GOT3 (cell line): Measurements from ENCODE around the gene SPATA31C1.
"Not testable (repeated sequence)": the region's sequence is repeated elsewhere in the genome, so short reads cannot be mapped to it uniquely, and the experiment has no call there.

Experiments used
- DNase-seq: peaks from one replicate; lab custom pipeline; 2025; ENCODE audit warnings: mixed read lengths; lab: John Stamatoyannopoulos, UW

The SPATA31C1 gene

DNA sequence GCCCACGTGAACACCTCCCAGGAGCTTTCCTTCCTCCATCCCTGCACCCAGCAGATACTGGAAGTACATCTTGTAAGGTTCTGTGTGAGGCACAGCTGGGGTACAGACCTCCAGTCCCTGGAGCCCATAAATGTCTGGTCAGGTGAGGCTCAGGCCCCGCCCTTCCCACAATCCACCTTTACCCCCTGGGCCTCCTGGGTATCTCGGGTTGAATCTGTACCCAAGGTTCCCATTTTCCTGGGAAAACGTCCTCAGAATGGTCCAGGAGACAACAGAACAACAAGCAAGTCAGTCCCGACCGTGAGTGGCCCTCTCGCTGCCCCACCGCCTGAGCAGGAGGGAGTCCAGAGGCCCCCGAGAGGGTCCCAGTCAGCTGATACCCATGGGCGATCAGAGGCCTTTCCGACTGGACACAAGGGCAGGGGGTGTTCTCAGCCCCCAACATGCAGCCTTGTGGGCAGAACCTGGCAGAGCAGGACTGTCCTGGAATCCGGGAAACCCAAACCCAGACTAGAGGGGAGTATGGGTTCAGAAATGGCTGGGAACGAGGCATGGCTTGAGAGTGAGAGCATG lies 30.7 kb upstream of the SPATA31C1 start:
- no peak for DNase-seq

DNA sequence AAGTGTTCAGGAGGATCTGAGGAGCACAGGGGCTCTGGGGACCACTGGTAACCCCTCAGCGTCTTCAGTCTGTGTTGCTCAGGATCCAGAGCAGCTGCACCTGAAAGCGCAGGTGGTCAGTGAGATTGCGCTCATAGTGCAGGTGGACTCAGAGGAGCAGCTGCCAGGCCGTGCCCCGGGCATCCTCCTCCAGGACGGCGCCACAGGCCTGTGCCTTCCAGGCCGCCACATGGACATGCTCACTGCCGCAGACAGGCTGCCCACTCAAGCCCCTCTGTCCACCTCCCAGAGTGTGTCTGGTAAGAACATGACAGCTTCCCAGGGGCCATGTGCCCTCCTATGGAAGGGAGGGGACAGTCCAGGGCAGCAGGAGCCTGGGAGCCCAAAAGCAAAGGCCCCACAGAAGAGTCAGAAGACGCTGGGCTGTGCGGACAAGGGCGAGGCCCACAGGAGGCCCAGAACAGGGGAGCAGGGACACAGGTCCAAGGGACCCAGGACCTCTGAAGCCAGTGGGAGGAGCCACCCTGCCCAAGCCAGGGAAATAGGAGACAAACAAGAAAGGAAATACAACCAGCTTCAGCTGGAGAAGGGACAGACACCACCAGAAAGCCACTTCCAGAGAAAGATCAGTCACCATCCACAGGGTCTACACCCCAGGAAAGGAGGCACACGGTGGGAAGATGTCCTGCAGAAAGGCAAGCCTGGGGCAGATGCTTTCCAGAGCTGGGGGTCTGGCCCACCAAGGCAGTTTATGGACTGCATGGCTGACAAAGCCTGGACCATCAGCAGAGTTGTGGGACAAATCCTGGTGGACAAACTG lies 29.9 kb upstream of the SPATA31C1 start:
- DNase-seq, result no peak

DNA sequence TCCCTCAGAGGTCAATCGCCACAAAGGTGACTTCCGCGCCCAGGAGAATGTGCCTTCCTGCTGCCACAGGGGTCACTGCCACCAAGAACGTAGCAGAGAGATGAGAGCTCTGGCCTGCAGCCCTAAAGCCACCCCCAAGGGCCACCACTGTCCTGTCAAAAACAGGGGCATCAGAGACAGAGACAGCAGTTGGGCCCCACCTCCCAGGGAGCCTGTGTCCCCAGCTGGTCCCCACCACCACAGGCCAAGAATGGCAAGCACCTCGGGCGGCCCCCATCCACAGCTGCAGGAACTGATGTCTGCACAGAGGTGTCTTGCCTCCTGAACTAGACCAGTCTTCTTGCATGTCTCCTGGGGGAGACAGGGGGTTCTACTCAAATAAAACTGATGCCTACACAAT lies 29.3 kb upstream of the SPATA31C1 start:
- DNase-seq, result no peak

GRCh38 chr9:87889065-87889881 lies 28.5 kb upstream of the SPATA31C1 start:
- no peak for DNase-seq

GRCh38 chr9:87889882-87890252 lies 27.9 kb upstream of the SPATA31C1 start:
- no peak for DNase-seq

DNA sequence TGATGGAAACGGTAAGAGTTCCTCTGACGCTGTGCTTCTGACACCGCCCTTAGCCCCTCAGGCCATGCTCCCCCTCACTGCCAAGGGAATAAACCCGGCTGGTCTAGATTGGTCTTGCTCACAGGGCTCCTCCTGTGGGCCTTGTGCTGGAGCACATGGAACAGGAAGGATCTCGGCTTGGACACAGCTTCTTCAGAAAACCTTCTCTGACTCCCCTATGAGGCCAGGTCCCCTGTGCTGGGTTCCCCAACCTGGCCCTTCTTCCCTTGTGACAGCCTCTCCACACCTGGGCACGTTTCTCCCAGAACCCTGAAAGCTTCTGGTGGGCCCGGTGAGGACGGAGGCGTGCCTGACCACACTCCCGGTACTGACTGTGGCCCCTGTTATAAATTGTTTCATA lies 26.9 kb upstream of the SPATA31C1 start:
- no peak for DNase-seq

- no peak for DNase-seq
These were observed 26.0 kb upstream of the SPATA31C1 start for GRCh38 chr9:87891754-87892153.

DNA sequence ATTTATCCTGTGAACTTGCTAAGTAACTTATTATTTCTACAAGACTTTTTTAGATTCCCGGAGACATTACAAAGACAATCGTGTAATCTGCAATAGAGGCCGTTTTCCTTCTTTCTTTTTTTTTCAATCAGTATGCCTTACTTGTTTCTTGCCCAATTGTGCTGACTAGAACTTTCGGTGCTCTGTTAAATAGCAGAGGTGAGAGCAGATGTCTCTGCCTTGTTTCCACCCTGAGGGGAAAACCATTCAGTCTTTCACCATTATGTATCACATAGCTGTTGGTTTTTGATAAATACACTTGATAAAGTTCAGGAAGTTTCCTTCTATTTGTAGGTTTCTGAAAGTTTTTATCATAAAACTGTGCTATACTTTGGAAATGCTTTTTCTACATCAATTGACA lies 24.8 kb upstream of the SPATA31C1 start:
- no peak for DNase-seq

- no peak for DNase-seq
These were observed 22.6 kb upstream of the SPATA31C1 start for GRCh38 chr9:87894998-87895625.

DNA sequence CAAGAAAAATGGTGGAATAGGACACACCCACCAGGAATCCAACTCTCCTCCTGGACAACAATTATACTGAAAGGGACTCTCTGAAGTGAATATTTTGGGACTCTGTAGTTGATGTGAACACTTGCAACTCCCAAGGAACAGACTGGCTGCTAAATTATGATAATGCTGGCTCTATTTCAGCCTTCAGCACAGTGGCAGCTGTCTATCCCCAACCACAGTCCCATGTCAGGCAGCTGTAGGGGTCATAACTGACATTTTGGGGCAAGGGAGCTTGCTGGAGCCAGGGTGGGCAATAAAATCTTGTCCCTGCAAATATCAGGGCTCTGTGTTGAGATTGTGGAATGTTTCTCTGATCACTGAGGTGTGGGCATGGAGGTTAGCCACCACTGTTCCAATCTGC lies 20.9 kb upstream of the SPATA31C1 start:
- no peak for DNase-seq

GRCh38 chr9:87898151-87898550 lies 19.6 kb upstream of the SPATA31C1 start:
- no peak for DNase-seq

DNA sequence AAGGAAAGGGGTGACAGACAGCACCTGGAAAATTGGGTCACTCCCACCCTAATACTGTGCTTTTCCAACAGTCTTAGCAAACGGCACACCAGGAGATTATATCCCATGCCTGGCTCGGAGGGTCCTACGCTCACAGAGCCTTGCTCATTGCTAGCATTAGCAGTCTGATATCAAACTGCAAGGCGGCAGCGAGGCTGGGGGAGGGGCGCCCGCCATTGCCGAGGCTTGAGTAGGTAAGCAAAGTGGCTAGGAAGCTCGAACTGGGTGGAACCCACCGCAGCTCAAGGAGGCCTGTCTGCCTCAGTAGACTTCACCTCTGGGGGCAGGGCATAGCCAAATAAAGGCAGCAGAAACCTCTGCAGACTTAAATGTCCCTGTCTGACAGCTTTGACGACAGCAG lies 15.4 kb upstream of the SPATA31C1 start:
- not testable (repeated sequence) for DNase-seq

DNA sequence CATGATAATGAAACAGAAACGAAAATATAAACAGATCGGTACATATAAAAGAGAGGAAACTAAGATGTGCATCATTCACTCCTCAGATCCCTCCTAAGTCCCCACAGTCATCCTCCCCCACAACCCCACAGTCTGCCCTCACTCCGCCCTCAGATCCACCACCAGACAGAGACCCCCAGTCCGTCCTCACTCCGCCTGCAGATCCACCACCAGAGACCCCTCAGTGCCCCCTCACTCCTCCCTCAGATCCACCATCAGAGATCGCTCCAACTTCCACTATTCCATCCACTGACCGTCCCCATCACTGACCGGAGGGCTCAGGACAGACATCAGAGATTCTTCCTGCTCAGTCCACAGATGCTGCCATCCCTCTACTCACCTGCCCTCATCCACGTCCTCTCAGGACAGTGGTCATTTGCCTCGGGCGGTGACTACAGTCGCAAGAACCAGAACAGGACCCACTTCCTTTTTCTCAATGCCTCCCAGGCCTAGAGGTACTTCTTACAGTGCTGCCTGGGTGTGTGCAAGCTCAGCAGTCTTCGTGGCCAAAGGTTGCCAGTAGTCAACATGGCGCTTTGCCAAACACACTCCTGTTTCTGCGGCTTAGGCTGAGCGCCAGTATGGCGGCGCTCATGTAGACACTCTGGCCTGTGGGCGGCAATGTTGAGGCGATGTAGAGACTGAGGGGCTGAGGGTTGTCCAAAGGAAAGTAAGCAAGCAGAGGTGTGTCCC lies 8.3 kb upstream of the SPATA31C1 start:
- no peak for DNase-seq

- DNase-seq, result no peak
These were observed 6.9 kb upstream of the SPATA31C1 start for GRCh38 chr9:87910821-87911220.

- DNase-seq, result not testable (repeated sequence)
These were observed 1.3 kb downstream of the SPATA31C1 start for GRCh38 chr9:87919013-87919412.

DNA sequence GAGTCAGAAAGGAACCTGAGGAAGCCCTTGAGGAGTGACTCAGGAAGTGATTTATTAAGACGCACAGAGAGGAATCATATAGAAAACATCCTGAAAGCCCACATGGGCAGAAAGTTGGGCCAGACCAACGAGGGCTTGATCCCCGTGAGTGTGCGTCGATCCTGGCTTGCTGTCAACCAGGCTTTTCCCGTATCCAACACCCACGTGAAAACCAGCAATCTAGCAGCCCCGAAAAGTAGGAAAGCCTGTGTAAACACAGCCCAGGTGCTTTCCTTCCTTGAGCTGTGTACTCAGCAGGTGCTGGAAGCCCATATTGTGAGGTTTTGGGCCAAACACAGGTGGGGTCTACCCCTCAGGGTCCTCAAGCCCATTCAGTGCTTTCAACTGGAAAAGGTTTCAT lies 3.8 kb downstream of the SPATA31C1 start:
- not testable (repeated sequence) for DNase-seq

- not testable (repeated sequence) for DNase-seq
These were observed 5.2 kb downstream of the SPATA31C1 start for GRCh38 chr9:87923012-87923411.

- not testable (repeated sequence) for DNase-seq
These were observed 7.1 kb downstream of the SPATA31C1 start for GRCh38 chr9:87924851-87925250.

DNA sequence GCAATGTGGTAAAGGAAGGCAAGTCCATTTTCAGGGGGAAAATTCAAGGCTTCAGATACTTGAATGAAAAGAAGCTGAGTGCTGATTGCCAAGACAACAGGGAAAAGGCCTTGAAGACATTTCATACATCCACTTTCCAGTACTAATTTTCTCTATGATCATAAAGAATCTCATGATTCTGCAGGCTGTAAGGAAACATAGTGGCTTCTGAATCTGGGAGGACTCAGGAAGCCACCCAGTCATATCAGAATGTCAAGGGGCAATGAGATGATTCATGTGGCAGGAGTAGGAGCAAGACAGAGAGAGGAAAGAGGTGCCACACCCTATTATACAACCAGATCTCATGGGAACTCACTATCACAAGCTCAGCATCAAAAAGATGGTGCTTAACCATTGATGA lies 11.4 kb downstream of the SPATA31C1 start:
- not testable (repeated sequence) for DNase-seq

DNA sequence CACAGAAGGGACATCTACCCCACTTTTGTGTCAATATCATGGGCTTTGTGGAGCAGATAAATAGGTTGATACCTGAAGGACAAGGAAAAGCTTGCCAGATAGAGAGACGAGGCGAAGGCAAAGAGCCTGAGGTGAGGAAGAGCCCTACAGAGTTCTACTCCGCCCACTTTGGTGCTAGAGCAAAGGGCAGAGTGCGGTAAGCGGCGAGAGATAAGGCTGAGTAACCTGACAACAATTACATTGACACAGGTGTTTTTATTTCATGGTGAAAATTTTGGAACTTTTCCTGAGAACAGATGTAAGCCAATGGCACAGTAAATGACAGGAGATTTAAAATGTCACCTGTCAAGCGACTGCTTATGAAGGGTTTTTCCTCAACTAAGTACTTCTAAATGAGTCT lies 16.7 kb downstream of the SPATA31C1 start:
- DNase-seq, result not testable (repeated sequence)

- not testable (repeated sequence) for DNase-seq
These were observed 19.6 kb downstream of the SPATA31C1 start for GRCh38 chr9:87937352-87937751.

DNA sequence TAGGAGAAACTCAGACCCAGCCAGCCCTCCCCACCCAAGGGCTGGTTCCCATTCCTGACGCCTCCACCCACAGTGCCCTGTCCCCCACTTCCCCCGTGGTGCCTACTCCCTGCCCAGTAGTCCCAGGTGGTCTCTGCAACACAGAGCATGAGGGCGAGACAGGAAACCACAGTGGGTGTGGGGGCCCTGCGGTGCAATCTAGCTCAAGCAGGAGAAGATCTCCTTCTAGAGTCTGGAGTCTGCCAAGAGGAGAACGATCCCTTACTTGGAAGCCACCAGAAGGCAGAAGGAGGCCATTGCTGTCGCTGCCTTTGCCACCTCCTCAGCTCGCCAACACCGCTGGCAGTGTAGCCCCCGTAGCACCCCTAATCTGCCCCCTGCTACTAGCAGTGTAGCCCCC lies 20.2 kb downstream of the SPATA31C1 start:
- DNase-seq, result not testable (repeated sequence)
